HG03103 (cell line): Measurements from ENCODE around the gene RECQL5.

Experiments
- ATAC-seq: cut with Tn5 transposase; IDR thresholded peaks from one replicate; pipeline ENCODE4 v1.9.1; 2021; ENCODE audit warnings: low read depth; ENCODE audit not compliant: unreplicated experiment

The RECQL5 gene

DNA sequence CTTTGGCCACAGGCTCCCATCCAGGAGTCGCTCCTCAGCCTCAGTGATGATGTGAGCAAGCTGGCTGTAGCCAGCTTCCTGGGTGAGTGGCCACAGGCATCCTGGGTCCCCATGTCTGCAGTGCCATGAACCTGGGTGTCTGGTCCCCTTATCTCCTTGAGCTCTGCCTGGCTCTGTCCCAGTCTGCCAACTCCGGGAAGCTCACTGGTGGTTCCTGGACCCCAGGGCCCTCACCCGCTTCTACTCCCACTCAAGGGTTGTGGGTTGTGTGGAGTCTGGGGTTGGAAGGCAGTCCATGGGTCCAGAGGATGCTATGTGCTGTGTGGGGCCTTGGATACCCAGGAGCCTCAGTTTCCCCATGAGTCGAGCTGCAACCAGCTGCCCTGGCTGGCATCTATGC, 45.5 kb downstream of the RECQL5 start:
- no peak for ATAC-seq

DNA sequence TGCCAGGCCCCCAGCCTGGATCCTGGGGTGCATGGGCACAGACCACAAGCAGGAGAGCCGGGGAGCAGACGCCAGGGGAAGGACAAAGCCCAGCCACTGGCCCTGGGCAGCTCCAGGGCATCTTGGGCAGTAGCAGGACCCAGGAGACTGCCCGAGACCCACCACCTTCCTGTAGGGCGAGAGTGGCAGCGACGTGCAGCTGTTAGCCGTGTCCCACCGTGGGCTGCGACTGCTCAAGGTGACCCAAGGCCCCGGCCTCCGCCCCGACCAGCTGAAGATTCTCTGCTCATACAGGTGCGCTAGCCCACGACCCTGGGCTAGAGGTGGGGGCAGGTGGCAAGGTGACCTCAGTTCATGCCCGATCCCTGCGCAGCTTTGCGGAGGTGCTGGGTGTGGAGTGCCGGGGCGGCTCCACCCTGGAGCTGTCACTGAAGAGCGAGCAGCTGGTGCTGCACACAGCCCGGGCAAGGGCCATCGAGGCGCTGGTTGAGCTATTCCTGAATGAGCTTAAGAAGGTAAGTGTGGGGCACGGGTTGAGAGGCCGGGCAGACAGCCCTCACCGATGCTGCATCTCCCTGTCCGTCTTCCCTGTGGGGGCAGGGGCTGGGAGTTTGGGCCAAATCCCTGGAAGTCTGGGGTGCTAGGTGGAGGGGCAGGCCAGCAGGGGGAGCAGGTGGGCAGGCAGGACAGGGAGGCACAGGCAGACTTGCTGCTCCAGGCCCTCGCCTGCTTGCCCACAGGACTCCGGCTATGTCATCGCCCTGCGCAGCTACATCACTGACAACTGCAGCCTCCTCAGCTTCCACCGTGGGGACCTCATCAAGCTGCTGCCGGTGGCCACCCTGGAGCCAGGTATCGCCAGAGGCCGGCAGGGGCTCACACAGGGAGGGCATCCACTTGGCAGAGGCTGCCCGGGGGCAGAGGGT, 47.2 kb downstream of the RECQL5 start:
- no peak for ATAC-seq

DNA sequence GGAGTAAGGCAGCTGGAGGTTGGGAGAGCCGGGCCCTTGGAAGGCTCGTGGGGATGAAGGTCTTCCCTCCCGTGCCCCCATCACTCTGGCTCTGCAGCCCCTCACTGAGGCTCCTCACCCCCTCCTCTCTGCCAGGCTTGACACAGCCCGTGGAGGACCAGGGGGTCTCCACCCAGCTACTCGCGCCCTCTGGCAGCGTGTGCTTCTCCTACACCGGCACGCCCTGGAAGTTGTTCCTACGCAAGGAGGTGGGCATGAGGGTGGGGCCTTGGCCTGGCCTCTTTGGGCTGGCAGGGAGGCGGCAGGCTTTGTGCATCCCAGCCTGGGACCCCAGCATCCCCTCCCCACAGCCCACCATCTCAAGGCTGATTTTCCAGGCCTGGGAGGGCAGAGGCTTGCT, 49.3 kb downstream of the RECQL5 start:
- ATAC-seq = no peak

DNA sequence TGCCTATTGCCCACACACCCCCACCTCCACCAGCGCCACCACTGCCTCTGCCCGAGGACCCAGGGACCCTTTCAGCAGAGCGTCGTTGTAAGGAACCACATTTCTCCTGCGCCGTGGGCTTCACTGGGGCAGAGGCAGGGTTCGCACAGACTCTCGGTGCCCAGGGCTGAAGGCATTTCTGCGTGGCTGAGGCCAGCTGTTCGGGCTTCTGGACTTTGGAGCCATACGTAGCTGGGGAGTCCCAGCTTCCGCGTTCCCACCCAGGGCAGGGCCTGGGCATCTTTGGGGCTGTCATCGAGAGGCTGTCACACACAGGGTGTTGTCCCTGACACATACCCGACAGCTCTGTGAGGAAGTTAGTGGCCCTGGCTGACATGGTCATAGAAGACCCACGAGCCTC, 49.7 kb downstream of the RECQL5 start:
- ATAC-seq = no peak

DNA sequence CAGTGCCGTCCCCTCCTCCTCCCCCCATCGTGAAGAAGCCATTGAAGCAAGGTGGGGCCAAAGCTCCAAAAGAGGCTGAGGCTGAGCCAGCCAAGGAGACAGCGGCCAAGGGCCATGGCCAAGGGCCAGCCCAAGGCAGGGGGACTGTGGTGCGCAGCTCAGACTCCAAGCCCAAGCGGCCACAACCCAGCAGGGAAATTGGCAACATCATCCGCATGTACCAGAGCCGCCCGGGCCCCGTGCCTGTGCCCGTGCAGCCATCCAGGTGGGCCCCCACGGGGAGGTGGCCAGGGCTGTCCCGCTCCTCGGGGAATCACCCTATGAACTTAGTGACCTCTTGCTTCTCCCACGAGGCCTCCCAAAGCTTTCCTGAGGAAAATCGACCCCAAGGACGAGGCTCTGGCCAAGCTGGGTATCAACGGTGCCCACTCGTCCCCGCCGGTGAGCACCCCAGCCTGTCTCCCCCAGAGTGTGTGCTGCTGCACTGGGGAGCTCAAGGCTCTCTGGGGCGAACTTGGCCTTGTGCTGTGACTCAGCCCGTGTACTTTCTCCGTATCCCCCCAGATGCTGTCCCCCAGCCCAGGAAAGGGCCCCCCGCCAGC, 50.3 kb downstream of the RECQL5 start:
- no peak for ATAC-seq

DNA sequence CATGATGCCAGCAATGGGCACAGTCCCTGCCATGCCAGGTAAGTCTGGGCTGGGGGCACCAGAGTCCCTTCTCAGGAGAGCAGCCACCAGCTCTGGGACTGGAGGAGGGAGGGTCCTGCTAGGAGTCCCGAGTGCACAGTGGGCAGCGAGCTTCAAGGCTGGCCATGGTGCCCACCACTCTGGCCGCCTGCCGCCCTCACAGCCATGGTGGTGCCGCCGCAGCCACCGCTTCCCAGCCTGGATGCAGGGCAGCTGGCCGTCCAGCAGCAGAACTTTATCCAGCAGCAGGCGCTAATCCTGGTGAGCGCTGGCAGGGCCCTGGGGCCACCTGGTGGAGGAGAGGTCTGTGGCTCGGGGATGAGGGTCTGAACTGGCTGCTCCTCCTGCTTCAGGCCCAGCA, 51.7 kb downstream of the RECQL5 start:
- ATAC-seq = no peak

DNA sequence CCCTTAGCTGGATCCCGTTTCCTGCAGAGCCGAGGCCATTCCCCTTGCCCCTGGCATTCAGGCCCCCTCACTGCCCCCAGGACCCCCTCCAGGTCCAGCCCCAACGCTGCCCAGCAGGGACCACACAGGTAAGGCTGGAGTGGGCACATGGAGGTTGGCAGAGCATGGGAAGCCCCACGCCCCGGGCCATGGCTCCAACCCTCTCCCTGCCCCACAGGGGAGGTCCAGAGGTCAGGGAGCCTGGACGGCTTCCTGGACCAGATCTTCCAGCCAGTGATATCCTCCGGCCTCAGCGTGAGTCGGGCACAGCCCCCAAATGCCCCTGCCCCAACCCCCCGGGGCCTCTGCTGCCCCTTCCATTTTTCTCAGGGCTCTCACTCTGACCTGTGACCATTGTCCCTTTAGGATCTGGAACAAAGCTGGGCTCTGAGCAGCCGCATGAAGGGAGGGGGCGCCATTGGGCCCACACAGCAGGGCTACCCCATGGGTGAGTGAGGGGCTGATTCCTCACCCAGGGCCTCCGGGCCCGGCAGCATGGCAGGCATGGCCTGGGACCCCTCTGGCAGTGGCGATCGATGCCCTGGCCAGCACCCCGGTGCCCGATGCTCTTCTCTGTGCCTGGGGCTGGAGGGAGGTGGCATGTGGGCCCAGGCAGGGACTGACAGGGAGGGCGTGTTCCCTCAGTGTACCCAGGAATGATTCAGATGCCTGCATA, 52.2 kb downstream of the RECQL5 start:
- no peak for ATAC-seq

DNA sequence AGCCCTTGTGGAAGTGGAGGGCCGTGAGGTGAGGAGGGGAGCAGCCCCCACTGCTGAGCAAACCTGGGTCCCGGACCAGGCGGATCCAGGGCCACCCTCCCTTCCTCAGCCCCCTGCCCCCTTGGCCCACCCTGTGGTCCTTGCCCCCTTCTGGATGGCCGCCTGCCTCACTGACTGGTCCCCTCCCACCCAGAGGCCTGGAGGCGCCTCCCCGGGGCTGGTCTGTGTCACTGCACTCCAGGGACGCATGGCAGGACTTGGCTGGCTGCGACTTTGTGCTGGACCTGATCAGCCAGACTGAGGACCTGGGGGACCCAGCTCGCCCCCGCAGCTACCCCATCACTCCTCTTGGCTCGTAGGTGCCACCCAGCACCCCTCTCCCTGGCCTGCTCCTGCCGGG, 52.9 kb downstream of the RECQL5 start:
- no peak for ATAC-seq

DNA sequence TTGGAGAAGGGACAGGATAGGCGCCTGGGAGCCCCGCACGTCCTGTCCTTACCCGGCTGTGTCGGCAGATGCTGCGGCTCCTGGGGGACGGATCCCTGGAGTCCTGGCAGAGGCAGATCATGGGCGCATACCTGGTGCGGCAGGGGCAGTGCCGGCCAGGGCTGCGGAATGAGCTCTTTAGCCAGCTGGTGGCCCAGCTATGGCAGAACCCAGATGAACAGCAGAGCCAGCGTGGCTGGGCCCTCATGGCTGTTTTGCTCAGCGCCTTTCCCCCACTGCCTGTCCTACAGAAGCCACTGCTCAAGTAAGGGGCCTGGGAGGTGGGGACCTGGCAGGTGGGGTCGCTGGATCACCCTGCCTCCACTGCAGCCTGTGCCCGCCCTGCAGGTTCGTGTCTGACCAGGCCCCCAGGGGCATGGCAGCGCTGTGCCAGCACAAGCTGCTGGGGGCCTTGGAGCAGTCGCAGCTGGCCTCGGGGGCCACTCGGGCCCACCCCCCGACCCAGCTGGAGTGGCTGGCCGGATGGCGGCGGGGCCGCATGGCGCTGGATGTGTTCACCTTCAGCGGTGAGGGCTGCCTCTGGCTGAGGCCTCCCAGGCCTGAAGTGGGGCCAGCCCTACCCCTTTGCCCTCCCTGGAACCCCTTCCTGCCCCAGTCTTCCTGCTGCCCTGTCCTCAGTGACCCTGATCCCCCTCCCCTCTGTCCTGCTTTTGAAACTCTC, 53.9 kb downstream of the RECQL5 start:
- no peak for ATAC-seq

DNA sequence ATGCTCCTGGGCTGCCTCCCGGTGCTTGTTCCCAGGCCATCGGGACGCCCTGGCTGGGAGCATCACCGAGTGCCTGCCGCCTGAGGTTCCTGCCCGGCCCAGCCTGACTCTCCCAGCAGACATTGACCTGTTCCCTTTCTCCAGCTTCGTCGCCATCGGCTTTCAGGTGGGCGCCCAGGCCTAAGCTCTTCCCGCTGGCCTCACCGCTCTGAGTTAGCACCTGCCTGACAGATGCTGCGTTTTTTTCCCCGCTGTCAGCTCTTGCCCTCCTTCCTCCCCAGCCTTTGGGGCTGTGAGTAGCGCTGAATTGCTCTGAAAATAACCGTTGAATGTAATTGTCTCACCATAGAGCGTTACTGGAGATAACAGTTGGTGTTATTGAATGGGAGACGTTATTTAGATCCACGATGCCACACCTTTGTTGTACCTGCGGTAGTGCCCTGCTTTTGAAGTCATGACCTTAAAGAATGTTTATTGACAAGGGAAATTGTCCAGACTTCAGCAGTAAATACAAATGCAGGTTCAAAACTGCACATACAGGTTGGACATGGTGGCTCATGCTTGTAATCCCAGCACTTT, 55.0 kb downstream of the RECQL5 start:
- no peak for ATAC-seq

DNA sequence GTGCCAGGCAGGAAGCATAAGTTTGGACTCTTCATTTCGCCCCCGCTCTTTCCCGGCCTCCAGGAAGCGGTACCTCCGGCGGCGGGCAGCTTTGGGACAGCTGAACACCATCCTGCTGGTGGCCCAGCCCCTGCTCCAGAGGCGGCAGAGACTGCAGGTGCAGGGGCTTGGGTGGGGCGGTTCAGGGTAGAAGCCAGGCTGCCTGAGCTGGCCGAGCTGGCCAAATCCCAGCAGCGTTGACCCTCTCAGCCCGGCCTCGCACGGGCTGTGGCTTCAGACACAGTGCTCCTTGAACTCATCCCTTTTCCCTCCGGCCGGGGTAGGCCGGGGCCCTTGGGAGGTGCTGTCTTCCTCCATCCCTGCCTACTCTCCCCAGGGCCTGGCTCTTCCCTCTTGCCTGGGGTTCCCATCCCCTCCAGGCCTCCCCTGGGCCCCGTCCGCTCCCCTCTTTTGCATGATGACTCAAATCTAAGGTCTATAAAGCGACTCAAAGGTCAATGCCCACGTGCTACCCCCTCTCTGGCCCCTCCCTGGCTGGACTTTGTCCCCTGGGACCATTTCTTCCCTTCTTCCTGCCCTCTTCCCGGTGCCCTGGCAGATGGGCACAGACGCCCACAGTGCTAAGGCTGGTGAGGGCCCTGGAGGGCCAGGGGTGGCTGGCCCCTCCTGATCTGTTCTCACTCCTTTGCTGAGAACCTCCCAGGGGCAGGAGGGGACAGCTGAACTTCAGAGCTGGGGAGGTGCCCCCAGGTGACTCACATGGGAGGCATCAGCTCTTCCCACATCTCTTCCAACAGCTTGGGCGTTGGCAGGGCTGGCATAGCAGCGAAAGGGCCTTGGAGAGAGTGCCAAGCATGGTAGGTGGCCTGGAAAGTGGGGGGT, 56.6 kb downstream of the RECQL5 start:
- ATAC-seq = no peak

DNA sequence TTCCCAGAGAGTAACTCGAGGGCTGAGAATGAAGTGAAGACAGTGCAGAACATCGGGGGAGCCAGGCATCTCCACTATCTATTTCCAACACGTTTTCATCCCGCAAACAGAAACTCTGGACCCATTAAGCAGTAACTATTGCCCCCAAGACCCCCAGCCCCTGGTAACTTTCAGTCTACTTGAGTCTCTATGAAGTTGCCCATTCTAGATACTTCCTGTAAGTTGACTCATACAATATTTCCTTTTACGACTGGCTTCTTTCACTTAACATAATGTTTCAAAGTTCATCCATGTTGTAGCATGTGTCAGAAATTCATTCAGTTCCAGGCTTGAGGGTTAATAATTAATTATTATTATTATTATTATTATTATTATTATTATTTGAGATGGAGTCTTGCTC, 59.9 kb downstream of the RECQL5 start:
- no peak for ATAC-seq

DNA sequence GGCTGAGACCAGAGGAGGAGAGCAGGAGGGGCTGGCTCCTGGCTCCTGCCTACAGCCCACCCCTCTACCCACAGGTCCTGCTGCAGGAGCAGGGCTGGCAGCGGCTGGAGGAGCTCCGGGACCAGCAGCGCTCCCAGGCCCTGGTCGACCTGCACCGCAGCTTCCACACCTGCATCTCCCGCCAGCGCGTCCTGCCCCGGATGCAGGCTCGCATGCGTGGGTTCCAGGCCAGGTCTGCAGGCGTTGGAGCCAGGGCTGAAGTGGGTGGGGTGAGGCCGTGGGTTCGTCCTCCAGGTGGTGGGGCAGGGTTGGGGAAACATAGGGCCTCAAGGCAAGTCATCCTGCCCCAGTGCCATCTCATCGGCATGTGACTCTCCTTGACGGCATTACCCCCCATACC, 61.2 kb downstream of the RECQL5 start:
- no peak for ATAC-seq

DNA sequence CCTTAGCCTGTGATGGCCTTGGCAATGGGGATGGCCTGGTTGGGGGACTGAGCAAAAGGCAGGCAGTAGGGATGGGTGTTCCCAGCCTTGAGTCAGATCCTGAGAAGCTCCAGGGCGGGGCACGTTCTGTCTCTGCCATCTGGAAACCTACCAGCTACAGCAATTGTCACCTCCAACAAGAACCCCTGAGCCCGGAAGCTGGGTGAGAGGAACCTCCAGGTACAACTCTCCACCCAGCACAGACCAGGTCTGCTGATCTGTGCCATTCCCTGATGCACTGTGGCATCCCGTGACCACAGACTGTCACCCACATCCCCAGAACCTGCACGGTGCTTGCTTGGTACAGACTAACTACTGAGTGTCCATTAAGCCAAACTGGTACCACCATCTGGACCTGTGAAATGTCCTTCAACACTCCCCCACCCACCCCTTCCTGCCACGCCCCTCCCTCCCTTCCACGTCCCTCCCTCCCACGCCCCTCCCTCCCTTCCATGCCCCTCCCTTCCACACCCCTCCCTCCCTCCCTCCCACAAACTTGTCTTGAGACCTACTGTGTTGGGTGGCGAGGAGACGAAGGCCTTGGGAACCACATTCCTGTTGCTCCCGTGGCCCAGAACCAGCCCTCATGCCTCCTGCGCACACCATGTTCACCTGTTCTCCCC, 62.8 kb downstream of the RECQL5 start:
- no peak for ATAC-seq

DNA sequence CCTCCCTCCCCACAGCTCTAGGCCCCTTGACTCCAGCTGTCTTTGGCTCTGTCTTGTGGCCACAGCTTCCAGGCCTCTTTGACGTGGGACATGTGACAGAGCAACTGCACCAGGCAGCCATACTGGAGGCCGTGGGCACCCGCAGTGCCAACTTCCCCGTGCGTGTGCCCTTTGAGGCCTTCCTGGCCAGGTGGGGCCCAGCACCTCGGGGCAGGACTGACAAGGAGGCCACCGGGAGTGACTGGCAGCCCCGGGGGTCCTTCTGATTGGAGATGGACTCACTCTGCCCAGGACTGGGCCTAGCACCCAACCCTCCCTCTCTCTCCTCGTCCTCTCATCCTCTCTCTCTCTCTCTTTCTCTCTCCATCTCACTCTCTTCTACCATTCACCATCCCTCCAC, 63.8 kb downstream of the RECQL5 start:
- ATAC-seq = no peak

DNA sequence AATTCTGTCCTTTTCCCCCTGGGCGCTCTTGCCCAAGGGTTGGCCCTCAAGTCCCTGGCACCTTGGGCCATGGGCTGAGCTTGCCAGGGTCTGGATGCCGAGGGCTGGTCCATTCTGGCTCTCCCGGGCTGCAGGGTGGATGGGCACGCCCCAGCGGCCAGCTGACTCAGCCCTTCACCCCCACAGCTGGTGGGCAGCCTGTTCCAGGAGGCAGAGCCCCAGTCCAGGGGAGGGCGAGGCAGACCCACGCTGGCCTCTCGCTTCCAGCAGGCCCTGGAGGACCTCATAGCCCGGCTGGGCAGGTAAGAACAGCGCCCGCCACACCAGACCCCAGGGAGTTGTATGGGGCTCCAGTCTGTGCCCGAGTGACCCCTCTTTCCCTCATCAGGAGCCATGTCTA, 64.3 kb downstream of the RECQL5 start:
- no peak for ATAC-seq

DNA sequence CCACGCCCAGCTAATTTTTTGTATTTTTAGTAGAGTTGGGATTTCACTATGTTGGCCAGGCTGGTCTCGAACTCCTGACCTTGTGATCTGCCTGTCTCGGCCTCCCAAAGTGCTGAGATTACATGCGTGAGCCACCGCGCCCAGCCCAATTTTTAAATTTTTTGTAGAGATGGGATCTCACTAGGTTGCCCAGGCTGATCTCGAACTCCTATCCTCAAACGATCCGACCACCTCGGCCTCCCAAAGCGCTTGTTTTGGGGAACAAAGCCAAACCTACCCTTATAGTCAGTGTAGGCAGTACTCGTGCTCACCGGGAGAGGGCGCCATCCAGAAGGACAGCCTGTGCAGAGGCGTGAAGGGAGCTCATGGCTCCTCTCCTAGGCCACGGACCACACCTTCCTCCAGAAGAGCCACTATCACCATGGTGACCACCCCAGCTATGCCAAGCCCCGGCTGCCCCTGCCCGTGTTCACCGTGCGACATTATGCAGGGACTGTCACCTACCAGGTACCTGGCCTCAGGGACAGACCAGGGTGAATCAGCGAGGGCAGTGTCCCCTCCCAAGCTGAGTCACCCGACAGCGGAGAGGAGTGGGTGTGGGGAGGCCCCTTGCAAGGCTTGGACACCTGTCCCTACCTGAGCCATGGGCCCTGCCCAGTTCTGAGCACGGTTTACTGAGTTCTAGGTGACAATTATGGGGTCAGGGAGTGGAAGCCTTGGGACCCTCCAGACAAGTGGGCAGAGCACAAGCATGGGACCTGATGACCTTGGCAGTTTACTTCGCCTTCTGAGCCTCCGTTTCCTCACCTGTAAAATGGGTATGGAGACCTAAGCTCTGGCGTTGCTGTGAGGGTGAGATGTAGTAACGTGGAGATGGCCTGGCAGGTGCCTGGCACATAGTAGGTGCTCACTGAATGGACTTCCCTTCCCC, 65.6 kb downstream of the RECQL5 start:
- no peak for ATAC-seq
